ENCODE data around the gene MBD5.

Gene MBD5

GRCh38 chr2:148360662-148361061, 339.8 kb downstream of the MBD5 start:
- no peak for ATAC-seq (replicated peaks)
- peaks cover 15 to 19% of the 10 kb centered on the region in 2 donors for H3K9me3 Mint-ChIP-seq

GRCh38 chr2:148362144-148362796, 341.4 kb downstream of the MBD5 start:
- H3K4me3 Mint-ChIP-seq: no peak overlapping the region
- no peak for DNase-seq
- H3K9me3 Mint-ChIP-seq: peaks cover 15 to 24% of the 10 kb centered on the region in 2 donors

More at GRCh38 chr2:148360662-148361061, 339.8 kb downstream of the MBD5 start:
- Mint-ChIP-seq H3K4me1 (peaks cover 0 to 2% of the 10 kb centered on the region in 2 donors), H3K36me3 (peaks cover 33 to 45% of the 10 kb centered on the region in 2 donors), H3K27ac (no peak overlapping the region), H3K4me3 (no peak overlapping the region), H3K27me3 (no peaks in the 10 kb centered on the region)
- no peak for DNase-seq

GRCh38 chr2:148375214-148375613, 354.3 kb downstream of the MBD5 start:
- H3K4me1 Mint-ChIP-seq: no peaks in the 10 kb centered on the region
- no peaks in the 10 kb centered on the region for H3K27me3 Mint-ChIP-seq
- peaks cover 7 to 11% of the 10 kb centered on the region in 2 donors for H3K36me3 Mint-ChIP-seq
- DNase-seq (no peak), ATAC-seq (replicated peaks) (no peak)
- H3K27ac Mint-ChIP-seq: no peak overlapping the region
- H3K9me3 Mint-ChIP-seq: peaks cover 0 to 5% of the 10 kb centered on the region in 2 donors
- H3K4me3 Mint-ChIP-seq: no peak overlapping the region

More at GRCh38 chr2:148362144-148362796, 341.4 kb downstream of the MBD5 start:
- H3K27me3 Mint-ChIP-seq: no peaks in the 10 kb centered on the region
- peaks cover 0 to 2% of the 10 kb centered on the region in 2 donors for H3K4me1 Mint-ChIP-seq
- ATAC-seq (replicated peaks): no peak
- H3K27ac Mint-ChIP-seq: peak overlapping the region; percentile 42
- peaks cover 30 to 40% of the 10 kb centered on the region in 2 donors for H3K36me3 Mint-ChIP-seq

GRCh38 chr2:148391324-148391723, 370.4 kb downstream of the MBD5 start:
- Mint-ChIP-seq H3K36me3 (peaks cover 10 to 11% of the 10 kb centered on the region in 2 donors), H3K27me3 (no peaks in the 10 kb centered on the region), H3K27ac (no peak overlapping the region), H3K4me3 (no peak overlapping the region), H3K4me1 (peaks cover 0 to 8% of the 10 kb centered on the region in 2 donors), H3K9me3 (no peaks in the 10 kb centered on the region)
- ATAC-seq (replicated peaks): no peak
- DNase-seq: no peak

GRCh38 chr2:148402786-148403185, 381.9 kb downstream of the MBD5 start:
- Mint-ChIP-seq H3K4me1 (peaks cover 0 to 6% of the 10 kb centered on the region in 2 donors), H3K9me3 (peaks cover 0 to 6% of the 10 kb centered on the region in 2 donors), H3K27ac (no peak overlapping the region), H3K4me3 (no peak overlapping the region), H3K36me3 (peaks cover 22 to 25% of the 10 kb centered on the region in 2 donors), H3K27me3 (no peaks in the 10 kb centered on the region)
- DNase-seq (no peak), ATAC-seq (replicated peaks) (no peak)

- DNase-seq (no peak), ATAC-seq (replicated peaks) (no peak)
- Mint-ChIP-seq H3K27me3 (no peaks in the 10 kb centered on the region), H3K4me1 (peaks cover 4 to 9% of the 10 kb centered on the region in 2 donors), H3K27ac (no peak overlapping the region), H3K9me3 (peaks cover 27 to 28% of the 10 kb centered on the region in 2 donors), H3K36me3 (peaks cover 28 to 45% of the 10 kb centered on the region in 2 donors), H3K4me3 (no peak overlapping the region)
Measured at GRCh38 chr2:148410899-148411298, 390.0 kb downstream of the MBD5 start.

GRCh38 chr2:148416248-148416647, 395.4 kb downstream of the MBD5 start:
- no peaks in the 10 kb centered on the region for H3K27me3 Mint-ChIP-seq
- peaks cover 25 to 53% of the 10 kb centered on the region in 2 donors for H3K36me3 Mint-ChIP-seq
- DNase-seq (no peak), ATAC-seq (replicated peaks) (no peak)
- H3K9me3 Mint-ChIP-seq: peaks cover 28 to 29% of the 10 kb centered on the region in 2 donors
- peaks cover 3 to 4% of the 10 kb centered on the region in 2 donors for H3K4me1 Mint-ChIP-seq
- H3K4me3 Mint-ChIP-seq: no peak overlapping the region
- H3K27ac Mint-ChIP-seq: no peak overlapping the region

- Mint-ChIP-seq H3K27me3 (no peaks in the 10 kb centered on the region), H3K27ac (no peak overlapping the region), H3K36me3 (peaks cover 6 to 16% of the 10 kb centered on the region in 2 donors), H3K9me3 (peaks cover 14 to 19% of the 10 kb centered on the region in 2 donors), H3K4me3 (no peak overlapping the region), H3K4me1 (peaks cover 7 to 24% of the 10 kb centered on the region in 2 donors)
- DNase-seq (no peak), ATAC-seq (replicated peaks) (no peak)
Measured at GRCh38 chr2:148430101-148430500, 409.2 kb downstream of the MBD5 start.

GRCh38 chr2:148447877-148448276, 427.0 kb downstream of the MBD5 start:
- no peaks in the 10 kb centered on the region for H3K27me3 Mint-ChIP-seq
- ATAC-seq (replicated peaks): no peak
- H3K36me3 Mint-ChIP-seq: peaks cover 0 to 13% of the 10 kb centered on the region in 2 donors
- H3K4me1 Mint-ChIP-seq: peaks cover 0 to 6% of the 10 kb centered on the region in 2 donors
- DNase-seq: no peak
- H3K9me3 Mint-ChIP-seq: no peaks in the 10 kb centered on the region
- H3K27ac Mint-ChIP-seq: no peak overlapping the region
- H3K4me3 Mint-ChIP-seq: no peak overlapping the region

GRCh38 chr2:148450531-148450930, 429.6 kb downstream of the MBD5 start:
- H3K27ac Mint-ChIP-seq: no peak overlapping the region
- no peak overlapping the region for H3K4me3 Mint-ChIP-seq
- peaks cover 0 to 4% of the 10 kb centered on the region in 2 donors for H3K36me3 Mint-ChIP-seq

GRCh38 chr2:148451046-148451445, 430.2 kb downstream of the MBD5 start:
- peaks cover 0 to 4% of the 10 kb centered on the region in 2 donors for H3K36me3 Mint-ChIP-seq
- H3K4me3 Mint-ChIP-seq: no peak overlapping the region
- no peak overlapping the region for H3K27ac Mint-ChIP-seq
- H3K4me1 Mint-ChIP-seq: peaks cover 0 to 6% of the 10 kb centered on the region in 2 donors
- H3K9me3 Mint-ChIP-seq: no peaks in the 10 kb centered on the region
- ATAC-seq (replicated peaks) (no peak), DNase-seq (no peak)
- H3K27me3 Mint-ChIP-seq: no peaks in the 10 kb centered on the region

More at GRCh38 chr2:148450531-148450930, 429.6 kb downstream of the MBD5 start:
- ATAC-seq (replicated peaks) (no peak), DNase-seq (no peak)
- H3K9me3 Mint-ChIP-seq: no peaks in the 10 kb centered on the region
- peaks cover 0 to 6% of the 10 kb centered on the region in 2 donors for H3K4me1 Mint-ChIP-seq
- H3K27me3 Mint-ChIP-seq: no peaks in the 10 kb centered on the region

GRCh38 chr2:148455791-148456190, 434.9 kb downstream of the MBD5 start:
- DNase-seq (no peak), ATAC-seq (replicated peaks) (no peak)
- Mint-ChIP-seq H3K4me1 (no peaks in the 10 kb centered on the region), H3K36me3 (peaks cover 7 to 9% of the 10 kb centered on the region in 2 donors), H3K27me3 (no peaks in the 10 kb centered on the region), H3K9me3 (no peaks in the 10 kb centered on the region), H3K27ac (no peak overlapping the region), H3K4me3 (no peak overlapping the region)

- Mint-ChIP-seq H3K4me3 (no peak overlapping the region), H3K36me3 (peaks cover 7 to 9% of the 10 kb centered on the region in 2 donors), H3K27me3 (no peaks in the 10 kb centered on the region), H3K27ac (no peak overlapping the region), H3K4me1 (no peaks in the 10 kb centered on the region), H3K9me3 (no peaks in the 10 kb centered on the region)
- ATAC-seq (replicated peaks) (no peak), DNase-seq (no peak)
Measured at GRCh38 chr2:148458171-148458570, 437.3 kb downstream of the MBD5 start.

GRCh38 chr2:148459377-148459778, 438.5 kb downstream of the MBD5 start:
- H3K9me3 Mint-ChIP-seq: no peaks in the 10 kb centered on the region
- no peak overlapping the region for H3K27ac Mint-ChIP-seq
- DNase-seq (no peak), ATAC-seq (replicated peaks) (peak; percentile 31 to 45)
- H3K4me1 Mint-ChIP-seq: no peaks in the 10 kb centered on the region
- no peak overlapping the region for H3K4me3 Mint-ChIP-seq
- H3K36me3 Mint-ChIP-seq: peaks cover 9 to 11% of the 10 kb centered on the region in 2 donors
- no peaks in the 10 kb centered on the region for H3K27me3 Mint-ChIP-seq

GRCh38 chr2:148461876-148462275, 441.0 kb downstream of the MBD5 start:
- Mint-ChIP-seq H3K27ac (no peak overlapping the region), H3K27me3 (no peaks in the 10 kb centered on the region), H3K4me1 (no peaks in the 10 kb centered on the region)

More at GRCh38 chr2:148461876-148462275, 441.0 kb downstream of the MBD5 start:
- ATAC-seq (replicated peaks): no peak
- DNase-seq: no peak
- H3K36me3 Mint-ChIP-seq: peaks cover 11 to 19% of the 10 kb centered on the region in 2 donors
- no peaks in the 10 kb centered on the region for H3K9me3 Mint-ChIP-seq
- H3K4me3 Mint-ChIP-seq: no peak overlapping the region

All from stimulated activated naive B cell treated with anti-CD40 and anti-IgM and Interleukin-4, amounts not matched to agents 10 μg/mL and 1 μg/mL and 100 μg/mL, for 72 hours (primary cell).